ENCODE results near the gene PADI3.
A peak's percentile ranks its signal among the peaks of the same experiment; 100 is the strongest.

Gene PADI3

DNA sequence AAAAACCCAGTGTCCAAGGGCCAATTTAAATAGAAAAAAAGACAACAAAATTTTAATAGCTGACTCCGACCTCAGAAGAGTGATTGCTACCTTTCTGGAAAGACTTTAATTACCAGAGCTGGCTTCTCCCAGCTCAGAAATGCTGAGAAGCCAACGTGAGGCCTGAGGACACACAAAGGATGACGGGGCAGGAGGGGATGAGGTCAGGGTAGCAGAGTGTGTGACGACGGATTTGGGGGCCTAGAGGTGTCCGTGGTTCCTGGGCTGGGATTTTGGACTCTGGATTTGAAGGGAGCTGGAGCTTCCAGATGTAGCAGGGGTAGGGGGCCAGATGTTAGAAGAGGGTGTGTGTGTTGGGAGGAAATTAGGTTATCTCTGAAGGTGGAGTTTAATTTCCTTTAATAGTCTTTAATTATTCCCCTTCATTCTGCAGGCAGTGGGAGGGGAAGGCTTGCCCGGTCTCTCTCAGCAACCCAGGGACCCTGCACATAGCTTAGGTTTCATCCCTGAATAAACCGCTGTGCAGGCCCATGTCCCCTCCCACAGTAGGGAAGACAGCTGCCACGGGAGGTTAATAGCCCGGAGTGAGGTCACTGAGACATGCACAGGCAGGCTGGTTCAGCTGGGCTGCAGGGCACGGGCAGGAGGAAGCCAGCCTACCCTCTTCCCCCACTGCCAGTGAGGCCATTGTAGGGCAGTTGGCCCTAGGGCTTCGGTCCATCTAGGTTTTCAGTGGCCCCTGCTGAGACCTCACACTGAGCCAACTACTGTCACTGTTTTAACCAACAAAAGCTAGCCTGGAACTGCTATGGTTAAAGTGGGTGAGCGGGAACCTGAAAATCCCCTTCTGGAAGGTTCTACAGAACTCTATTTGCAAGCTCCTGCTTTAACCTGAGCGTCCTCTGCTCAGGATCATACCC lies 3.8 kb upstream of the PADI3 start:
- DNase-seq: peak in 1 of 3 experiments; percentile 29

DNA sequence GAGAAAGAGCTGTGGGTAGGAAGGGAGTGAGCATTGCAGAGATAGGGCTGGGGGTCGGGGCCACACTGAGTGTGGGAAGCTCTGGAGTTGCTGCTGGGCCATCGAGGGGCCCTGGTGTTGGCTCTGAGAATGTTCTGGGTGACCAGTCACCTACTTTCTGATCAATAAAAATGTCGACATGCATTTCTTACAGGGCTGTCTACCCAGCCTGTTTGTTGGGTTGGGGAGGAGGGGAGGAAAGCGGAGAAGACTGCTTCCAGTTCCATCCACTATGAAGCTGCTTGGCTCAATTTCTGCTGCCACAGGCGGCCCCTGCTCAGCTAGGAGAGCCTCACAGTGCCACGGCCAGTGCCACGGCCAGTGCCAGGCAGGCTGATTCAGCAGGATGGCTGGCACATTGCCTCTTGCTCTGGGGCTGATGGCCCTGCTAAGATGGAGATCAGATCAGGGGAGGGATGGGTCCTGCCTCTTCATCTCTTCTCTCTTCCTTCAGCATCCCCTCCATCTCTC lies 3.0 kb upstream of the PADI3 start:
- no peak for DNase-seq

DNA sequence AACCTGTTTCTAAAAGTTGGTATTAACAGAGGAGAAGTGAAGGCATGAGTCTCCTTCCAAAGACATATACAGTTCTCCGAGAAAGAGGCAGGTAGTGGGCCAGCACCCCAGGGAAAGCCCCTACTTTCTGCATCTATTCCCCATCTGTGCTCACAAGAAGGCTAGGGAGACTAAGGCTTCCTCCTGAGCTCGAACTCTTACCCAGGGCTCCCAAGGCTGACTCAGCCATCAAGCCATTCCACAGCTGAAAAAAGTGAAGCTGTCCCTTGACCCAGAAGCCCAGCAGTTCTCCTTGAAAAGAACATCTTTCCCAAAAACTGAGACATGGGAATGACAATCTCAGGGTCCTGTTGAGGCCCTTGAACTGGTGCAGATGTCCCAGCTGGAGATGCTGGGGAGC lies 1.9 kb upstream of the PADI3 start:
- no peak for DNase-seq

DNA sequence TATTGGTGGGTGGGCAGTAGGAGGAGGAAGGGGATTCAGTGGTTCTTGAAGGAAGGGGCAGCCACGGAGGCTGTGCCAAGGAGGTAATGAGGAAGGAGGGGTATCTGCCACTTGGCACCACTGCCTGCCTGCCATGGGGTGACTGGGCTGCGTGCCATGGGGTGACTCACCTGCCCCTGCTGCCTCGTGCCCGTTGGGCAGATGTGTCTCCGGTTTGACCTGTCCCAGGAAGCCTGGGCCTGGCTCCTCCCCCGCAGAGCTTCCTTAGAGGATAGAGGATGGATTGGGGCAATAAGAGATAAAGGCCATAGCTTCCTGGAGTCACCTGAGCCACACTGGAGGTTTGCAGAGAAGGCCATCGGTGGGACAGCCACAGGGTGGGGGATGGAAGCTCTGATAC lies 1.7 kb downstream of the PADI3 start:
- no peak for DNase-seq

DNA sequence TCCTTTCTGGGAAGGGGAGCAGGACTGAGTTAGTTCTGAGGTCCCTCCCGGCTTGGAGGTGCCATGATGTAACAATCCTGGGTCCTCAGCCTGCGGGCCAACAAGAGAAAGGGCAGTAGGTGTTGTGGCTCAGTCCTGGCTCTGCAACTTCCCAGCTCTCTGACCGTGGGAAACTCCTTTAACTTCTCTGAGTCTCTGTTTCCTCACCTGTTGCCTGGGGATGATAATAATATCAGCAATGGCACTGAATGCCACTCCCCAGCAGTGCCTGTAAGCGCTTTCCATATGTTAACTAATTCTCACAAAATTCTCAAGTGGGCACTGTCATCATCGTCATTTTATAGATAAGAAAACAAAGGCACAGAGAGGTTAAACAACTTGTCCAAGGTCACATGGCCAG lies 2.3 kb downstream of the PADI3 start:
- DNase-seq: no peak

DNA sequence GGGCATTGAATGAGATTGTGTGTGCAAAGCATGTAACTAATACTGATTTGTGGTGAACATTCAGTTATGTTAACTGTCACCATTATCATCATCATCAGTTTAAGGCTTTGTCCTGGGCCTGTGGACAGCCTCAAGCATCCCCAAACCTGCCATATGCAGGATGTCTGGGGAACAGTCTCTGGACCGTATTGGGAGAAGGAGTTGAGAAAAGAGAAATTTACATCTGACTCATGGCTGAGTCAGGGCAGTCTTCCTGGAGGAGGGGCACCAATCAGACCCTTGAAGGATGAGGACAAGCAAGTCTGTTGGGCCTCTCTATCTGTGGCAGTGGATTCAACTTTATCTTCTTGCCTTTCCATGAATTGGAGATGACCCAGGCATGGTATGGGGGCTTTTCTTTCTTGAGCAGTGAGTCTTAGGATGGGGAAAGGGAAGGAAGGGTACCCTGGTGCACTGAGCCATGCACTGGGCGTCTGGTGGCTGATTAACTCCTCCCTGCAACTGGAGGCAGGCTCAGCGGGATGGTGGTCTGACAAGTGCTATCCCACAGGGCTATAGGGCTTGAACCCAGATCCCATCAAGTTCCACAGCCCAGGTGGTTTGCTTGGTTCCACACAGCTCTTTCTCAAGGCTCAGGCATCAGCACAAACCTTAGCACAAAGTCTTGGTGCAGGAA lies 2.9 kb downstream of the PADI3 start:
- DNase-seq: no peak

DNA sequence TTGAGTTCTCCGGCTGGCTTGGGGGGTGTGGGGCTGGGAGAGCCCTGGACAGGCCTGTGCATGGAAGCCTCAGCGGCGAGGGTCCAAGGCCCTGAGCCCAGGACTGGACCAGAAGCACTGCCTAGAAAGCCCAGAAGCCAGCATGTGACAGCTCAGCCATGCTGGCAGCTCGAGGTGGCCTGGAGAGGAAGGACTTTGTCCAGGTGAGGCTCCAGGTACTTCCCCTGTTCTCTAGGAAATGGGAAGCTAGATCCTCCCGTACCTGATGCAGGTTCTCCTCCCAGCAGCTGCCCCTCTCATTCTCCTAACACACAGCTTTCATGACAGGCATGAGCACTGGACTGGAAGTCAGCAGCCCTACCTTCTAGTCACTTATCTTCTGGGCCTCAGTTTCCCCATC lies 6.4 kb downstream of the PADI3 start:
- DNase-seq: no peak

DNA sequence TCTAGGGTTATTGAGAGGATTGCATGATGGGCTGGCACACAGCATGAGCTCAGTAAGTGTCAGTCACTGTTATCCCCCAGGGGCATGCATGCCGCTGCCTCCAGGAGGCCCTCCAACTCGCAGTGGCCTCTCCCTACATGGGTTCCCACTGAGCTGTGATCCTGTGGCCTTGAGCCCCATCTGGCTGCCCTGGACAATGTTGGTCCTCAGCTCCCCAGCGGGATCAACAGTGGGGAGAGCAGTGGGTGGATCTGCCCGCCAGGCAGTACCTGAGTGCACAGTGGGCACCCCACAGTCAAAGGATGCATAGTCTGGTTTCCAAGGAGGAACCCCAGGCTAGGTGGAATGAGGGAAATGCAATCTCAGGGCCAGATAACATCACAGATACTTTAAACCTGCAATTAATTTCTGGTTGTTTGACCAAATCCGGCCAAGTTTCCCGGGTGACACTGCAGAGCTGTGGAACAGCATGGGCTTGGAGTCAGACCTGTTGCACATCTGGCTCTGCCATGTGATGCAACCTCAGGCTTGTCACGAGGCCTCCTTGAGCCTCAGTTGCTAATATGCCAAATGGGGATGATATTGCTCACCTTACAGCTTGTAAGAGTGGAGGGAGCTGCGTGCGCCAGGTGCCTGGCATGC lies 9.3 kb downstream of the PADI3 start:
- DNase-seq: no peak

DNA sequence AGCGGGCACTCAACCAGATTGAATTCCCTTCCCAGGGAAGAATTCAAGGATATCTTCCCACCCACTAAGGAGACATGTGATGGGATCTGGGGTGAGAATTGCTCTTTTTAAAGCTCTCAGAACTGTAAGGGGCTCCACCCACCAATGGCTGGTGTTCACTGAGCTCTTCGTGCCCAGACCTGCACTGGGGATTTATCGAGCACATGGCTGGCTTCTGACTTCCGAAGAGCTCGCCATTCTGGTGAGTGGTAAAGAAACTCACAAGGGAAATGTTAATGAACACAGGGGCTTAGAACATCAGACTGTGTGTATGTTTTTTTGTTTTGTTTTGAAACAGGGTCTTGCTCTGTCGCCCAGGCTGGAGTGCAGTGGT lies 9.8 kb downstream of the PADI3 start:
- no peak for DNase-seq

DNA sequence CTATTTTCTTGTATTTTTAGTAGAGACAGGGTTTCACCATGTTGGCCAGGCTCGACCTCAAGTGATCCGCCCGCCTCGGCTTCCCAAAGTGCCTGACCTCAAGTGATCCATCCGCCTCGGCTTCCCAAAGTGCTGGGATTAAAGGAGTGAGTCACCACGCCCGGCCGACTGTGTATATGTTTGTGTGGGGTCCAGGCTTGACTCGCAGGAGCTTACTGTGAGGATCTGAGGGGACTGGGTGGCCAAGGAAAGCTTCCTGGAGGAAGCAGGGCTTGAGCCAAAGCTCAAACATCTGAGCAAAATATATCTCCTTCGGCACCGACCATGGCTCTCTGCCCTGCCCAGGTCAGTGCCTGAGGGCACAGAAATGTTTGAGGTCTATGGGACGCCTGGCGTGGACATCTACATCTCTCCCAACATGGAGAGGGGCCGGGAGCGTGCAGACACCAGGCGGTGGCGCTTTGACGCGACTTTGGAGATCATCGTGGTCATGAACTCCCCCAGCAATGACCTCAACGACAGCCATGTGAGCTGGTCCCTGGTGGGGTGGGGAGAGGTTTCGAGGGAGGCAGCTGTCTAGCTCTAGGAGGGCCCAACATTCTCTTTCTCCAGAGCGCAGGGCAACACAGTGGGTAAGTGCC lies 10.5 kb downstream of the PADI3 start:
- no peak for DNase-seq

DNA sequence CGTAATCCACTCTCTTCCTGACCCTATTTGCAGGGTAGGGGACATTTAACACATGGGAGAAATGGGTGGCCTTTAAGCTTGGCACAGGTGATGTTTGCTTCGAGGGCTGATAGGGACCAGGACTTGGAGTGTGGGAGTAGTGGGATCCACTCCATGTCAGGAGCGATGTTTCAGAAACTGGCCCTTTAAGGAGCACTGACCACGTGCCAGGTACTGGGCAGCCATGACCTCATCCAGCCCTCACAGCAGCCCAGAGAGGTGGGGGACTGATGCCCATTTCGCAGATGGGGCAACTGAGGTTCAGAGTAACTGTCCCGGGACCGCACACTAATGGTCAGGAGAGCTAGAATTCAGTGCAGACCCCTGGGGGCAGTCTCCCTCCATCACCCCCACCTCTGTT lies 11.4 kb downstream of the PADI3 start:
- no peak for DNase-seq

DNA sequence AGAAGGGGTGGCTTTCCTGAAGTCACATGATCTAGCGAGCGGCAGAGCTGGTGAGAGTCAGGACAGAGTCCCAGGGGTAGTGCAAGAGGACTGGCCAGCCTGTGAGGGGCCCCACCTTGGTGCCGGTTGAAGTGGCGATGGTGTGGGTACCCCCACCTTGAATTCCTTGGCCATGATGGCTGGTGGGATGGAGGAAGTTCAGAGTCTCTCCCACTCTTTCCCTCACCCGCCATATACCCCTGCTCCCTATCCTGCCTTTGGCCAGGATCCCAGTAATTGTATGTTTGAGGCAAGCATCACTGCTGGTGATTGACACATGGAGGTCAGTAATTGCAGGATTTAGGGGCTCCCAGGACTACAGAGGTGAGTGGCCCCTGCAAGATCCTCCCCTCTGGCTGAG lies 11.8 kb downstream of the PADI3 start:
- DNase-seq: no peak

DNA sequence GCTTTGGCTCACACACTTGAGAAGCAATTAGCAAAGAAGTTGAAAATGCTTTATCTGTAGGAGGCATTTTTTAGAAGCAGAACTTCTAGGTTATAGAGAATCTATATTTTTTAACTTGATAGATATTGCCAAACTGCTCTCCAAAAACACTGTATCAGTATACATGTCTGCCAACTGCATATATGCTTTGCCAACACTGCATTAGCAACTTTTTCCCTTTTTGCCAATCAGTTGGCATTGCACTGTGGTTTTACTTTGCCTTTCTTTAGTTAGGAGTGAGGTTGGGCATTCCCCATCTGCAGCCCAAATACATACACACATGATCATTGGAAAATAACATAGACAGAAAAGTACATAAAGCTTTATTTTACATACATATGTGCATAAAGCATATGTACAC lies 15.0 kb downstream of the PADI3 start:
- DNase-seq: no peak

DNA sequence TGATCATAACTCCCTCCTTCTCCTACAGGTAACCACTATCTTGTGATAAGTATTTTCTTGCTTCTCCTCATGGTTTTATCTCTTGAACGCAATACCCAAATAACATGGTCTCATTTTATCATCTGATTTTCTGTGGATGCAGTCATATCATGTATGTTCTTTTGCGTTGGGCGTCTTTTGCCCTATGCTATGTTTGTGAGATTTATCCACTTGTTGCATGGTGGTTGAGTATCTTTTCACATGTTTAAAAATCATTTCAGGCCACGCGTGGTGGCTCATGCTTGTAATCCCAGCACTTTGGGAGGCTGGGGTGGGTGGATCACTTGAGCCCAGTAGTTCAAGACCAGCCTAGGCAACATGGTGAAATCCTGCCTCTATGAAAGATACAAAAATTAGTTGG lies 15.6 kb downstream of the PADI3 start:
- DNase-seq: no peak

DNA sequence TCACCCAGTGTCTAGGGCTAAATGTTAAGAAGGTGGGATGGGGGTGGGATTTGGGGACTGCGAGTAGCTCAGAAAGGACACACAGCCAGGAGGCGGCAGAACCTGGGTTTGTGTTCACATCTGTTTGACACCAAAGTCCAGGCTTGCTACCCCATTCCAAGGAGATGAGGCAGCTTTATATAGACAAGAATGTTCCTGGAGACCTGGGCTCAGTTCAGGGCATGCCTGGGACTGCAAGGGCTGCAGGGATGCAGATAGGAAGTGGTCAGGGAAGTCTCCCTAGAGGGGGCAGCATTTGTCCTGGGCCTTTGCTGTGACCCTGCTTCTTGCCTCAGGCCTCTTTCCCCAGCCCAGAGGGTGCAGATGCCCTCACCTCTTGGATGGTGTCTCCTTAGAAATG lies 16.3 kb downstream of the PADI3 start:
- DNase-seq: no peak

DNA sequence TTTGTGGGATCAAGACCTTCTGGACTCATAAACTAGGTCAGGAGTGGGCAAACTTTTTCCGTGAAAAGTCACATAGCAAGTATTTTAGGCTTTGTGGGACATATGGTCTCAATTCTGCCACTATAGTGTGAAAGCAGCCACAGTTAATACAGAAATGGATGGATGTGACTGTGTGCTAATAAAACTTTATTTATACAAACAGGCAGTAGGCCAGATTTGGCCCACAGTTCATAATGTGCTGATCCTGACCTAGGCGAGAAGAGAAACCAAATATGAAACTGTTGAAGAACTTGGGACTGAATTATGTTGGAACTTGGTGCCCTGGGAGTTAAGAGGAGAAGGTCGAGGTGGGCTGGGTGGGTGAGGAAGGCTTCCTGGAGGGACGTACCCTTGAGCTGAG lies 17.1 kb downstream of the PADI3 start:
- no peak for DNase-seq

DNA sequence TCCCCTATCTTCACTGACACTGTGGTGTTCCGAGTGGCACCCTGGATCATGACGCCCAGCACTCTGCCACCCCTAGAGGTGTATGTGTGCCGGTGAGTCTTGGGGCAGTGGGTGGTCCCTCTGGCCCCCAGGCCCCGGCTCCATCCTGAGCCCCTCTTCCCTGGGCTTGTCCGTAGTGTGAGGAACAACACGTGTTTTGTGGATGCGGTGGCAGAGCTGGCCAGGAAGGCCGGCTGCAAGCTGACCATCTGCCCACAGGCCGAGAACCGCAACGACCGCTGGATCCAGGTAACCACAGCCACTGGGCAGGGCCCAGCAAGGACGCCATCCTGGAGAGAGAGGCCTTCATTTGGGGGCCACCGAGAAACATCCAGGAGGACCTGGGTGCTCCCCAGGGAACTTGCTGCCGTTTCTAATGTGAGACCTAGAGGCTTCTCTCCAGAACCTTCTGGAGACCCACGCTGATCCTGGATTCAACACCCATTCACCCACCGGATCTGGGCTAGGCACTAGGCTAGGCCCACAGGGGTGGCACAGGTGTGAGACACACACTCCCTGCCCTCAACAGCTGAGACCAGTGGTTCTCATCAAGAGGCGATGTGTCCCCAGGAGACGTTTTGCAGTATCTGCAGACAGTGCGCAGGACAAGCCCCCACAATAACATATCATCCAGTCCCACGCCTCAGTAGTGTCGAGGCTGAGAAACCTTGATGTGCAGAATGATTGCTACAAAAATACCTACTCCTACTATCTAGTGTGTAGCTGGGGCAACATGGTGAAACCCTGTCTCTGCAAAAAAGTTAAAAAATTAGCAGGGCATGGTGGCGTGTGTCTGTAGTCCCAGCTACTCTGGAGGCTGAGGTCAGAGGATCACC lies 22.2 kb downstream of the PADI3 start:
- DNase-seq: no peak

DNA sequence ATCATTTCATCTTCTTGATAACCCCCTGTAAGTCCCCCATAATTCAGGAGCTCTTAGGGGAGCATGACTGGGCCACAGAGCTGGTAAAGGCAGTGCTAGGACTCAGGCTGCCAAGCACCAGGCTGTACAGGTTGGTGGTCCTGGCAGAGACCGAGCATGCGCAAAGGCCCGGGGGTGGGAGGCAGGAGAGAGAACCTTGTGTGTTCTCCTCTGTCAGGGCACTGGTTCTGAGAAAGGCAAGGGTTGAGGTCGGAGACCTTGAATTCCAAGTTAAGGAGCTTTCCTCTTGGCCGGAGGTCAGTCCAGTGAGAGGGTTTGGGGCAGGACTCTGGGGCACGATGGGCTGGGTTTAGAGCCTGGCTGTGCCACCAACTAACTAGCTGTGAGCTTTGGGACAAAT lies 23.2 kb downstream of the PADI3 start:
- DNase-seq: no peak

DNA sequence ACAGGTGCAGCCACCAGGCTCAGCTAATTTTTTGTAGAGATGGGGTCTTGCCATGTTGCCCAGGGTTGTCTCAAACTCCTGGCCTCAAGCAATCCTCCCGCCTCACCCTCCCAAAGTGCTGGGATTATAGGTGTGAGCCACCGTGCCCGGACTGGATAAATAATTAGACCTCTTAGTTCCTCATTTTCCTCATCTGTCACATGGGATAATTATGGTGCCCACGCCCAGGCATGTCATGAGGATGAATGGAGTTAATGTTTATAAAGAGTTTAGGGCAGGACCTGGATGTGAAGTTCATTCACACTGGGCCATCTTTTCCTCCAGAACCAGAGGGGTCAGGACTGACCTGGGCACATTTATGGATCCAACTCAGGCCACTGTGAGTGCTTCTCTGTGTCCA lies 23.7 kb downstream of the PADI3 start:
- DNase-seq: peak in 1 of 3 experiments; percentile 6

DNA sequence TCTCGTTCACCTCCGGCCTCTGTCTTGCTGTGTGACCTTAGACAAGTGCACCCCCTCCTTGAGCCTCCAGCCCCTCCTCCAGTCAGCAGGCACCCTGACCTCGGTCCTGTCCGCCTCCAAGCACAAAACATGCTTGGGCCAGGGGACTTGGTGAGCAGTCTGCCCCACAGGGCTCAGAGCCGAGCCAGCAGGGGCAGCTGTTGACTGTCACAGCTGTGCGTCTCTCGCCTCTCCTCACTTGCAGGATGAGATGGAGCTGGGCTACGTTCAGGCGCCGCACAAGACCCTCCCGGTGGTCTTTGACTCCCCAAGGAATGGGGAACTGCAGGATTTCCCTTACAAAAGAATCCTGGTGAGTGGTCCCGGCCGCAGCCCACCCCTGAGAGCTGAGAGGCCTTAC lies 24.2 kb downstream of the PADI3 start:
- no peak for DNase-seq

DNA sequence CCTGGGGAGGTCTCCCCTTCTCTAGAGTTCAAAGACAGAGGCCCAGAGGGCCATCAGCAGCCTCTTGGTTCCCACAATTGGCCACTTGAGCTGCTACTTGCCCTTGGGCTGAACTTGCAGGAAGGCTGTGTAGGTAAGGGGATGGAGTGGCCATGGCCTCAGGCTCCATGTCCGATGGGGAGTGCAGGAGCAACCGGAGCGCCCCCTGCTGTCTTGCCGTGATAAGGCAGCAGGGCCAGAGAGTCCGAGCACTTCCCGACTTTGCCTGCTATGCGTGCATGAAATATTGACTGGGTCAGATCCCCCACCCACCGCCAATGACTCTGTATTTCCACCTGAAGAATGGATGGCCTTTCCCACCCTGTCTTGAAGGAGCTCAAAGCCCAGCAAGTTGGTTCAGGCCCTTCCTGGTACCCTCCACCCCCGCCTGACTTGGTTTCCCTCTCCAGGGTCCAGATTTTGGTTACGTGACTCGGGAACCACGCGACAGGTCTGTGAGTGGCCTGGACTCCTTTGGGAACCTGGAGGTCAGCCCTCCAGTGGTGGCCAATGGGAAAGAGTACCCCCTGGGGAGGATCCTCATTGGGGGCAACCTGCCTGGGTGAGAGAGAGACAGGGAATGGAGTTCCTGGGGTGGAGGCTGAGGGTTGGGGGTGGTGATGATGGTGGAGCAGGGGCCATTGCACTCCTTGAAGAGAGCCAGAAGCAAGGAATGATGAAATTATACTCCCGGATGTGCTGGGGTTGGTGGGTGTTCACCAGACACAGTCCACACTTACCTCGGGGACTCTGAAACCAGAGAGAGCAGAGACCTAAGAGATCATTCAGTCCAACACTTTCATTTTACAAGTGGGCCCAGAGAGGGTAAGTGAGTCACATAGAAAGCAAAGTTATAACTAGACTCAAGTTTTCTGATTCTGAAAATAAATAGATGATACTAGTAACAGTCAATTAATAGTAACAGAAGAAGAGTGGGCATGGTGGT lies 25.6 kb downstream of the PADI3 start:
- DNase-seq: peak in 2 of 3 experiments; percentile 11 to 16
